Thyroid gland (tissue), 4 donors: ENCODE measurements around the gene CLEC6A. TPM values are rescaled to one million over a fixed set of nuclear protein-coding genes. Genes with fewer than 3 reads are reported as not detected.

Experiments used
- DNase-seq, 2 donors: peaks; one replicate each; pipeline ENCODE4 v3.0.0-alpha.2; 2019
- H3K27ac ChIP-seq, 3 donors: fragments of 200-600 bp; sonication (generic); 1 replicate in 2 of 3; 2 replicates in 1 of 3; pipeline ENCODE4 v1.5.1; 2016 to 2019; ENCODE audit warnings: mild to moderate bottlenecking in 1 of 3, moderate library complexity in 1 of 3
- H3K27me3 ChIP-seq: fragments of 200-600 bp; sonication (generic); one replicate; pipeline ENCODE4 v1.5.1; 2019
- H3K36me3 ChIP-seq, 2 donors: fragments of 200-600 bp; sonication (generic); one replicate each; pipeline ENCODE4 v1.5.1; 2016 to 2019
- H3K4me1 ChIP-seq, 2 donors: fragments of 200-600 bp; sonication (generic); one replicate each; pipeline ENCODE4 v1.5.1; 2017 to 2019
- H3K4me3 ChIP-seq, 3 donors: fragments of 200-600 bp; sonication (generic); replicated peaks in 1 of 3; 1 replicate in 2 of 3; 2 replicates in 1 of 3; pipeline ENCODE4 v1.5.1; 2016; ENCODE audit warnings: mild to moderate bottlenecking in 1 of 3
- H3K9me3 ChIP-seq: fragments of 200-600 bp; sonication (generic); one replicate; pipeline ENCODE4 v1.5.1; 2017
- CTCF ChIP-seq, 6 experiments: fragments of 200-600 bp in 3 of 6; fragments of 450-650 bp in 3 of 6; sonication (generic) in 3 of 6; IDR thresholded peaks; one replicate each; pipeline ENCODE4 v1.5.1; 2016 to 2019; ENCODE audit warnings: antibody characterized with exemption in 6 of 6, mild to moderate bottlenecking in 2 of 6, inconsistent platforms in 1 of 6, moderate library complexity in 1 of 6
- POLR2A ChIP-seq, 2 donors: fragments of 450-650 bp; IDR thresholded peaks; one replicate each; pipeline ENCODE4 v1.6.1; 2017; ENCODE audit warnings: antibody characterized with exemption in 2 of 2, mild to moderate bottlenecking in 2 of 2, moderate library complexity in 1 of 2
- WGBS, 2 donors: methylation state at CpG; one replicate each; pipeline ENCODE4 v1.1.5; 2017; 5-methylcytosine and 5-hydroxymethylcytosine counted together
- intact Hi-C: fragments of 100-400 bp; cut with DNase I; formaldehyde crosslinking; loops from one replicate; pipeline ENCODE4 v1.15.1; 2023
- total RNA-seq, 4 donors: library from RNA; depleted of rRNA; stranded (reverse); fragments of >200 nt; gene quantifications; one replicate each; pipeline ENCODE4 v1.2.3, GENCODE V29; 2016

The CLEC6A gene
- total RNA-seq, 4 donors from 2014 or later: 0.79 TPM; not detected in 3

- H3K4me1 ChIP-seq: no peaks in the 10 kb centered on the region
- 100% methylated on average over 2 of the region's 3 CpGs for WGBS, 2 donors
- H3K27me3 ChIP-seq: no peaks in the 10 kb centered on the region
- H3K36me3 ChIP-seq: no peaks in the 10 kb centered on the region
- no peaks in the 10 kb centered on the region for H3K9me3 ChIP-seq
- TF ChIP-seq POLR2A (IDR thresholded peaks at IDR 0.05) (no peak), CTCF (IDR thresholded peaks at IDR 0.05) (no peak)
- no peak overlapping the region for H3K4me3 ChIP-seq
- intact Hi-C loops: no loop called here
- no peak for DNase-seq
- no peak overlapping the region for H3K27ac ChIP-seq
Observed at GRCh38 chr12:8508223-8508622, 52.5 kb downstream of the CLEC6A start.

- Histone ChIP-seq H3K36me3 (no peaks in the 10 kb centered on the region), H3K27ac (no peak overlapping the region), H3K4me1 (no peaks in the 10 kb centered on the region), H3K27me3 (no peaks in the 10 kb centered on the region), H3K4me3 (no peak overlapping the region), H3K9me3 (no peaks in the 10 kb centered on the region)
- TF ChIP-seq CTCF (IDR thresholded peaks at IDR 0.05) (no peak), POLR2A (IDR thresholded peaks at IDR 0.05) (no peak)
- WGBS, 2 donors: 59 to 65% methylated on average over 11 to 12 of the region's 12 CpGs
- no peak for DNase-seq
- intact Hi-C loops: no loop called here
Observed at GRCh38 chr12:8508910-8509841, 53.4 kb downstream of the CLEC6A start.

- H3K9me3 ChIP-seq: no peaks in the 10 kb centered on the region
- 82 to 88% methylated on average over 4 of the region's 4 CpGs for WGBS, 2 donors
- intact Hi-C loops: no loop called here
- H3K36me3 ChIP-seq: no peaks in the 10 kb centered on the region
- TF ChIP-seq POLR2A (IDR thresholded peaks at IDR 0.05): no peak
- no peak for TF ChIP-seq CTCF (IDR thresholded peaks at IDR 0.05)
- H3K4me3 ChIP-seq: no peak within 1 kb of the TSS
- H3K27ac ChIP-seq: no peak within 1 kb of the TSS
- DNase-seq: no peak
- H3K27me3 ChIP-seq: no peaks in the 10 kb centered on the region
- H3K4me1 ChIP-seq: no peaks in the 10 kb centered on the region
Observed at GRCh38 chr12:8513256-8513655, 57.5 kb downstream of the CLEC6A start, which contains the start of gene CLEC4D. Gene CLEC4D, plus strand, starts transcription at chr12:8513503. Its CDS starts 230 bp downstream, at chr12:8513733.

- Histone ChIP-seq H3K27ac (no peak overlapping the region), H3K27me3 (no peaks in the 10 kb centered on the region), H3K4me1 (no peaks in the 10 kb centered on the region), H3K36me3 (no peaks in the 10 kb centered on the region), H3K4me3 (no peak overlapping the region), H3K9me3 (no peaks in the 10 kb centered on the region)
- WGBS, 2 donors: 73 to 78% methylated on average over 2 of the region's 2 CpGs
- TF ChIP-seq POLR2A (IDR thresholded peaks at IDR 0.05): no peak
- no peak for TF ChIP-seq CTCF (IDR thresholded peaks at IDR 0.05)
- no peak for DNase-seq
- intact Hi-C loops: no loop called here
Observed at GRCh38 chr12:8517971-8518370, 62.2 kb downstream of the CLEC6A start.

GRCh38 chr12:8519171-8519570, 63.4 kb downstream of the CLEC6A start:
- H3K27ac ChIP-seq: no peak overlapping the region
- intact Hi-C loops: no loop called here
- DNase-seq: no peak
- no peaks in the 10 kb centered on the region for H3K27me3 ChIP-seq
- no peaks in the 10 kb centered on the region for H3K9me3 ChIP-seq
- no peak overlapping the region for H3K4me3 ChIP-seq
- 75 to 78% methylated on average over 4 of the region's 4 CpGs for WGBS, 2 donors
- no peaks in the 10 kb centered on the region for H3K36me3 ChIP-seq
- H3K4me1 ChIP-seq: no peaks in the 10 kb centered on the region
- TF ChIP-seq POLR2A (IDR thresholded peaks at IDR 0.05): no peak
- no peak for TF ChIP-seq CTCF (IDR thresholded peaks at IDR 0.05)
